HG03196 (cell line): ENCODE results near the gene CAMK1D.

Source experiments
- ATAC-seq: cut with Tn5 transposase; IDR thresholded peaks from one replicate; pipeline ENCODE4 v1.9.1; 2021; ENCODE audit not compliant: unreplicated experiment

The CAMK1D gene

DNA sequence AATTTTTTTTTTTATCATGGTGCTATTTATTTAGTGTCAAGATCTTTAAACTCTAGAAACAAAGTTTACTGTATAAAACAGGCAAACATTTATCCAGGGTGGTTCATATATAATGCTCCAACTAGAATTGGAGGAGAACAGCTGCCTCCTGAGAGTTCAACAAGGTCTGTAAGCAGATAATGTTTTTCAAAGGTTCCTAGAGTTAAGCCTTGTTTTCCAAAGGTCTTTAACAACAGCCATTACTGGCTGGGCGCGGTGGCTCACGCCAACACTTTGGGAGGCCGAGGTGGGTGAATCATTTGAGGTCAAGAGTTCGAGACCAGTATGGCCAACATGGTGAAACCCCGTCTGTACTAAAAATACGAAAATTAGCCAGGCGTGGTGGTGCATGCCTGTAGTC is 335.4 kb downstream of the CAMK1D start:
- no peak for ATAC-seq

DNA sequence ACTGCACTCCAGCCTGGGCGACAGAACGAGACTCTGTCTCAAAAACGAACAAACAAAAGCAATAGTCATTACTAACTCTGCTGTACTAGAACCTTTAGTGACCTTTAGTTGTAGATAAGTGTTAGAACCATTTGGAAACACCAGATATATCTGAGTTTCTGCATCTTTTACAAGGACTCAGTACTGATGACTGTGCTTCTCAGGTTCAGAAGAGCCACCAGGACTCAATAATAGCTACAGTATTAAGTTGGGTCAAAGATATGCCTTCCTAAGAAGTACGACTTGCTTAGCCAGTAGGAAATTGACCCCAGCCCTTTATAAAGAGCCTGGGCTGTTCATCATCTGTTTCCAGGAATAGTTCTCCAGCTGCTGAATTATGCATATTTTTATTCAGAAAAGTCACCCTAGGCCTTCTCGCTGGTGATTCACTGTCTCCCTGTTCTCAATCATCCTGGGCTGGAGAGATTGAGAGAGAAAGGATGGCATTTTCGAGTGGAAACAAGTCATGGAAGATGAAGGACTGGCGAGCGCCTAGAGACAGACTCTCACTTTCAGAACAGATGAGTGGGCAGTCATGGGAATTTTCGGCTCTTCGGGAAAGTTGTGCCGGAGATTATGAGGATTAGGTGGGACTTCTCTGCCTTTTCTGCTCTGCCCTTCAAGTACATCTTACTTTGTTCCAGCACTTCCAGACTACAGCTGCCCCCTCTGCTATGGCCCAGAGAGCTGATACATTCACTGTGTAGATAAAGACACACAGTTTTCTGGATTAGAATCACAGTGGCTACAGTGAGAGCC is 336.1 kb downstream of the CAMK1D start:
- ATAC-seq = no peak

DNA sequence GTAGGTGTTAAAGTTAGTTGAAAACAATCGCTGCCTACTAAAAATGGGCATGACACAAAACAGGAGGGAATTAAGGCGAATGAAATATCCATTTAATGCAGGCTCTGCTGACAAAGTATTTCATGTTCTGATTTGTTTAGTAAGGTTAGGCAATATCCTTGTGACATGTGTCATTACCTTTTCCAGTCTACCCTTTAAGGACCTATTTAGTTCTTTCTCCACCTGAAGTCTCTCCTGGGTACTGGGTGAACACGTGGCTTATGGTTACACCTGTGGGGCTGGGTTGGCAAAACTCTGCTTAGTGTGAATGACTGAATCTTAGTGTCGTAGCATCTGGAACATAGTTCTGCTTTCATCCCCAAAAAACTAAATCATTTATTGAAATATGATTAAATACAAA is 338.6 kb downstream of the CAMK1D start:
- ATAC-seq = no peak

DNA sequence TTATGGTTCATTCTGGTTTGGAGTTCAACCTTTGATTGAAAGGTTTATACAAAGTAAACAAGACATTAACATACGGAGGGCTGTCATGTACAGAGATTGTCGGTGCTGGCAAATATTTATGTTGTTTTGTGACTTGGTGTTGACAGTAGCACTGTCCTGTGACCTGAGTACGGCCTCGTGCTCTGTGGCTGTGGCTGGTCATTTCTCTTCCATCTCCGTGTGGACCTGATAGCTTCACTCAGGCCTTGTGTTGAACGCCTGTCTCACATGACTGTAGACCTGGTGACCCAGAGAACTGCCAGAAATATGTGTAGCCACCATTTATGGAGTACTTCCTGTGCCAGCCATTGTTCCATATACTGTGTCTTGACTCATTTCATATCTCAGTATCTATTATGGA is 340.5 kb downstream of the CAMK1D start:
- no peak for ATAC-seq

DNA sequence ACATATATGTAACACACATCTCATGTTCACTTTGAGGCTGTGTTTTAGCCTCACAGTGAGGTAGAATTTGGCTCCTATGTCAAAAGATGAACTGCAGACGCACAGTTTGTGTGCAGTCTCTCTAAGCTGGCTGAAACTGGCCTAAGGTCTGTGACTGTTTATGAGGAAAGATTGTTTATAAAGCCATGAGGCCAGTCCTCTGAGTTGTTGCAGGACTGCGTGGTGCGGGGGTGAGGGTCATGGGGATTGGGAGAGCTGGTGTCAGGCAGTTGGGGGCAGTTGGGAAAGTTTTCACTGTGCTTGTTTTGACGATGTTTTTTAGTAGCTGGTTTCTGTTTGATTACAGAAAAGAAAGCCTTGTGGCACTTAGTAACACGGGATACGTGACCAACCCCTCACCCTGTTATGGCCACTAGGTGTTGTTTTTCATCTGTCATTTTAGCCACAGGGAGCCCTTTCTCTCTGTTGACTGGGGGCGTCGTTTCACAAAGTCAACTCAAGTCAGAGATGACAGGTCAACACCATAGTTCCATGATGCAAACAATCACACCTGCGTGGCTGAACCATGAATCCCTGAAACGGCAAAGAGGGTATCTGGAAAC is 341.3 kb downstream of the CAMK1D start:
- ATAC-seq = no peak

DNA sequence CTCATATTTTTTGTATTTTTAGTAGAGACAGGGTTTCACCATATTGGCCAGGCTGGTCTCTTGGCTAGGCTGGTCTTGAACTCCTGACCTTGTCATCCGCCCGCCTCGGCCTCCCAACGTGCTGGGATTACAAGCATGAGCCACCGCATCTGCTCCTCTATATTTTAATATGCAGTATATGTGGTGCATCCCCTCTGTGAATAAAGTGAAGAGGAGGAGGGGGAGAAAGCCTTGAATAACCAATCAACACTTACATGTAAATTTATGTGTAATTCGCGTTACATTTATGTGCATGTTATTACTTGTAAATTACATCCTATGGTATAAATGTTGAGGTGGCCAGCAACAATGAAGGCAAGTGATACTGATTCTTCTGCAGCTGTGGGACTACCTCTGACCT is 342.2 kb downstream of the CAMK1D start:
- no peak for ATAC-seq

DNA sequence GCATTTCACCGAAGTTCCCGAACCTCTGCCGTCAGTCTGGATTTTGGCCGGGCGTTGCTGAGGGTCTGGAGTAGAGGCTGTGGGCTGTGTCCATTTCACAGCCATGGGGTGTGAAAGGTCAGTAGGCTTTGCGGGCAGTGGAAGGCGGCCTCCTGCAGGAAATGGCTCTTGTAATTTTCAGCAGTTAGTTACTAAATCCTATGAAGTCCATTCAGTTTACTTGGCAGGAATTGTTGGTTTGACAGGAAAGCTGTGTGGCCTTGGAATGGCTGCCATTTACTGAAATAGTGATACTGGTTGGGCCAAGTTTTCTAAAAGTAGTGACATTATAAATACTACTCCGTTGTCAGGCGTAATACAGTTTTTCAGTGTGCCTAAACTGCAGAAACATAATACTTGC is 348.4 kb downstream of the CAMK1D start:
- no peak for ATAC-seq

DNA sequence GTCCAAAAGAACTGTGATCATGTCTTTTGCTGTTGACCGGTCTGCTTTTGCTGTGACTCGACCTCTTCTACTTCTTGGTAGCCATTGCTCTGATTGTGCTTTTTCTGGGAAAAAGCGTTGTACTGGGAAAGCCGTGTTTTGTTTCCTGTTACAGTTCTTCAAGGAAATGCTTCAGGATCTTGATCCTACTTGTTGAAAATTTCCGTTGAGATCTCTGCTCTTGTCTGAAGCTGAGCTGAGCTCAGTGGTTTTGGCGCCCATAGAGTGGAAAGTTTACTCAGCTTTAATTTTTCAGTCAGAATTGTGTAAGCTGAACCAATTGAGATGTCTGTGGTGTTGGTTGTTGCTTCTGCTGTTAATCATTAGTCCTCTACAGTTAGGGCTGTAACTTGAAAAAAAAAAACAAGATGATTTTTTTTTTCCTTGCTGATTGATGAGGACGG is 349.9 kb downstream of the CAMK1D start:
- ATAC-seq = no peak

DNA sequence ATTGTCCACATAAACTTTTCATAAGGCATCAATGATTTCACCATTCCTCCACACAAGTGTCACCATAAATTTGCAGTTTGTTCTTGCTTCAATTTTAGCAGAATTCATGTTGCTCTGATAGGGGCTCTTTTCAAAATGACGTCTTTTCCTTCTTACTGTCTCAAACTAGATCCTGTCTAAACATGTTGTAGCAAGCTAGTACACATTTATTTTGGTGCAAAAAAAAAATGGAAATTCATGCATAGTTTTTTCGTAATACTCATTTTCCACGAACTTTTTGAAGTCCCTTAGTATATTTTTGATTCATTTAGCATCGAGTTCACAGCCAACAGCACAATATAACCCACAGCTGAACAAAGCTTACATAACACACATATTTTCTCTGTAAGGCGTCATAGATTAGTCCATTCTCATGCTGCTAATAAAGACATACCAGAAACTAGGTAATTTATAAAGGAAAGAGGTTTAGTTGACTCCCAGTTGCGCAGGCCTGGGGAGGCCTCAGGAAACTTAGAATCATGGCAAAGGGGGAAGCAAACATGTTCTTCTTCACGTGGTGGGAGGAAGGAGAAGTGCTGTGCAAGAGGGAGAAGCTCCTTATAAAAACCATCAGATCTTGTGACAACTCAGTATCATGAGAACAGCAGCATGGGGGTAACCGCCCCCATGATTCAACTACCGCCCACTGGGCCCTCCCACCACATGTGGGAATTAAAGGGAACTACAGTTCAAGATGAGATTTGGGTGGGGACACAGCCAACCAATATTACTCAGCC is 350.6 kb downstream of the CAMK1D start:
- no peak for ATAC-seq

DNA sequence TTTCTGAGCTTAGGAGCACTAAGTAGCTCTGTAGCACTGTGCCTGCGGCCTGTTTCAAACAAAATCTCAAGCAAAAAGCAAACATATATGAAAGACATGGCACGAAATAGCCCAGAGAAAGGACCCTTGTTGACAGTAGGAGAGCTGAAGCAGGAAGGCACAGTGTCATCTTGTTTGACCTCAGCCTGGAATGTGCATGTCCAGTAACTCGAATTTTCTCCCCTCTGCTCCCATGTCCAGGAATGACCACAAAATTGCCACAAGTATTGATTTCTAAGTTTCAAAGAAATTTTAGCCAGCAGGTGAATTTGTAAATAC is 351.2 kb downstream of the CAMK1D start:
- ATAC-seq = no peak

DNA sequence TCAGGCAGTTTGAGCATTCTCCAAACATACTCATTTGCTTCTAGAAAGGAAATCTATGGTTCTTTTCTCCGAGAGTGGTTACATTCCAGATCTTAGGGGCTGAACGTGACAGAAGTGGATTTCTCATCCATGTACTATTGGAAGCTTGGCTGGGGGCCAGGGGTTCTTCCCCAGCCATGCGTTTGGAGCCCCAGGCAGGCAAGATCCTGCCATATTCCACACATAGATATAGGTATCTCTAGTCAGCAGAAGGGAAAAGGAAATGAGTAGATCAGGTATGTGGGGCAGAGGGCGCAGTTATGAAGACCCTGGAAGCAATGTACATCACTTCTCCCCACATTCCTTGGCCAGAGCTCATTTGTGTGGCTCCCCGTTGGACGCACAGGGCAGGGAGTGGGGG is 352.3 kb downstream of the CAMK1D start:
- no peak for ATAC-seq

DNA sequence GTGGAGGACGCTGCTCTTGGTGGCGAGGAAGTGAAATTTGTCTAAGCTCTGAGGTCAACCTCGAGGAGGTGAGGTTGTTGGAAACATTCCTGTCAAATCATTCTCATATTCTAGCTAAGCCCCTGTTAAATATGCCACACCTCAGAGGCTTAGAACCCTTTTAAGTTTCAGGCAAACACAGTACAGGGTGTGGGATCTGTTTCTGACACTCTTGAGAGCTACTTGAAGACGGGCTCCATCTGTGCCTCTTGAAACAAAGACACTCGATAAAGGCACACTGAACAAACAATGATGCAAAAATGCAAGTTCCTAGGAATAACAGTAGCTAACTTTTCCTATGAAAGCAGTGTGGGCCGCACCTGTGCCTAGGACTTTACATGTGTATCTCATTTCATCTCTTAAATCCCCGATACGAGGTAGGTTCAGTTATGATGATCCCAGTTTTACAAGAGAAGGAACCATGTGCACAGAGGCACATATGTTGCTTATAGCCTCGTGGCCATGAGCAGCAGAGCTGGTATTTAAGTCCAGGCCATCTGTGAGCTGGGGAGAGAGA is 352.9 kb downstream of the CAMK1D start:
- ATAC-seq = no peak

DNA sequence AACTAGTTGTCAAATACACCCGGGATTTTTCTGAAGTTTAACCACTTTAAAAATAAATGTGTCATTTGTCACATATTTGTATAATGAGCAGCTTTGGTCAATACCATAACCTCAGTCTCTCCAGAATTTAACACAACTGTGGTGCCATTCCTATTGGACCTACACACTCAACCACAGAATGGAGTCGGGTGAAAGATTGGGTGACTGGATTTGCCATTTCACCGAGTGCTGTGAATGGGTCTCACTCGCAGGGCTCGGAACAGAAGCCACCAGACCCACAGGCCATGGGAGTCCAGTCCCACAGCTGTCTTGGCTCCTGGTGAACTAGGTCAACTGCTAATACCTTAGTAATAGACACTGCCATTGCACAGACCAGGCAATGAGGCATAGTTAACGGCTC is 353.8 kb downstream of the CAMK1D start:
- no peak for ATAC-seq

DNA sequence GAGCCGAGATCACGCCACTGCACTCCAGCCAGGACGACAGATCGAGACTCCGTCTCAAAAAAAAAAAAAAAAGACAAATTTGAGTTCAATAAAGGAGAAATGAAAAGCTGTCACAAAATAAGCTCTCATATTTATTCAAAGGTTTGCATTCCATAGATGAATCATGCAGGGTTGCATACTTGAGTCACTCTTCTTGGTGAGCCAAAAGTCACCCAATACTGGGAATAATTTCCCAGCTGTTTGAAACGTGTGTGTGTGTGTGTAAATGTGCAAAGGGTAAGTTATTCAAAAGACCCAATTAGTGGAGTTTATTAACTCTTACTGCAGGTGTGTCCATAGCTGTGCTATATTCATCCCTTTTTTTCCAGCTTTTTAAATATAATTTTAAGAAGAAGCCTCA is 354.5 kb downstream of the CAMK1D start:
- ATAC-seq = no peak

DNA sequence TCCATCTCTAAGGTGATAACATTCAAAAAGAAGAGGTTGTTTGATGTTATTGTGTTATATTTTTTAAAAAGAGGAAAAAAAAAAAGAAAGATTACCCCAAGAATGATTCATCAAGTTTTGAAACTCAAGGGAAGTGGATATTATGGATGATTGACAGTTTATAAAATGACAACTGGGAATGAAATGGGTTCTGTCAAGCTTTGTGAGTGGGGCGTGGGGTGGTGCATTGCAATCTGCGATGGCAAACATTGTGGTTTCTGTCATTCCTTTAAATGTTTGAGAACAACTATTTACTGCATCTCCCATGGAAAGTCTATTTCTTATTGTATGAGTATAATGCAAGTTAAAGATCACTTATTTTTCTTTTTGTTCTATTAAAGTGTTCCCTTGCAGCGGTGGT is 355.1 kb downstream of the CAMK1D start:
- no peak for ATAC-seq

DNA sequence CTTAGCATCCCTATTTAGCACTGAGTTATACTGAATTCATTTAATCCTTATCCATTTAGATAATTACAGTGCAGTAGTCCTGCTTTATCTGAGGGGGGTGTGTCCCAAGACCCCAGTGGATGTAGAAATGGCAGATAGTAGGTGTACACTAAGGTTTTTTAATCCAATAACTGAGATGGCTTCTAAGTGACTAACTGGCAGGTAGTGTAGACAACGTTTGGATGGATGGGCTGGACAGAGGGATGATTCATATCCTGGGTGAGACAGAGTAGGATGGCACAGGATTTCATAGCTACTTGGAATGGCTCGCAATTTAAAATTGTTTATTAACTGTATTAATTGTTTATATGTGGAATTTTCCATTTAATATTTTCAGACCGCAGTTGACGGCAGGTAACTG is 356.6 kb downstream of the CAMK1D start:
- no peak for ATAC-seq

DNA sequence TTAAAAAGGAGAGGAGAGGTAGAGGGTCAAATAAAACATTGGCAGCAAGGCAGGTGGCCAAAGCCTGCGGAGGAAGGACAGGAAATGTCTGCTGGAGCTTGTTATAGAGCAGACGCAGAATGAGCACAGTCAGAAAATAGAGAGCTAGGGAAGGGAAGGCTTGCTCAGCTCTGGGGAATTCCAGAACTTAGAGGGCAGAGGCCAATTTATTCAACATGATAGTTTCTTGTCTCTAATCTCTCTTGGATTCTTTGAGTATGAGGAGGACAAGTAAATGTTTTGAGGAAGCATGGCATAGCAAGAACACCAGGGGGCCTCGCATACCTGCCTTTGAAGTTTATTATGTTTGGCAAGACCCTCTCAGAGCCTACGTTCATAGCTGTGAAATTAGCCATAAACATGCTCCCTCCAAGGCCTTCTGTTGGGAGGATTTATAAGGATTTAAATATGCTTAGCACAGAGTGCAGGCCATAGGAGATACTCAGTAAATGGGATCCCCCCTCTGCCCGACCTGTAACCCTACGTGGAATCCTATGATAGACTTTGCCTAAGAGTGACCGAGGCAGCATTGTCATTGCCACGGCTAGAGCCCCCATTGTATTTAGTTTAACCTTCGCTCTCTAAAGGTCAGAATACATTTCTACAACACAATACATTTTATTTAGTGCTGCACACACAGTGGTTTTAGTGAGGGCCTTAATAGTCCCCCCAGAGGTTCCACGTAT is 358.3 kb downstream of the CAMK1D start:
- ATAC-seq = no peak

DNA sequence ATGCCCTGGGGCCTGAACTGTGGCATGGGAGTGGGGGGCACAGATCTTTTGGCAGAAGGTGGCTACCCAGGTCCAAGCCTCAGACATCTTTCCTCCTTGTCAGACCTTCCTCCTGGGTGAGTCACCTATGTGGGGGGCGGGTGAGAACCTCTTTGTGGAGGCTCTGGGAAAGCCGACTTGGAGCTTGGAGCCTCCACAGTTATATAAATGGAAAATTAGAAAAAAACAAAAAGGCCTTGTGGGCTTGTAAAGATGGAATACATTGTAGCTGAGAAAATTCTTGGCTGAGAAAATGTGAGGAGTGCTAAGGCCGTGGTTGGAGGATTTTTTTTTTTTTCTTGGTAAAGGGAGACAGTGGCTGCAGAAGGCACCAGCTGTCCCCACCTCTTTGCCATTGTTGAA is 359.7 kb downstream of the CAMK1D start:
- no peak for ATAC-seq

DNA sequence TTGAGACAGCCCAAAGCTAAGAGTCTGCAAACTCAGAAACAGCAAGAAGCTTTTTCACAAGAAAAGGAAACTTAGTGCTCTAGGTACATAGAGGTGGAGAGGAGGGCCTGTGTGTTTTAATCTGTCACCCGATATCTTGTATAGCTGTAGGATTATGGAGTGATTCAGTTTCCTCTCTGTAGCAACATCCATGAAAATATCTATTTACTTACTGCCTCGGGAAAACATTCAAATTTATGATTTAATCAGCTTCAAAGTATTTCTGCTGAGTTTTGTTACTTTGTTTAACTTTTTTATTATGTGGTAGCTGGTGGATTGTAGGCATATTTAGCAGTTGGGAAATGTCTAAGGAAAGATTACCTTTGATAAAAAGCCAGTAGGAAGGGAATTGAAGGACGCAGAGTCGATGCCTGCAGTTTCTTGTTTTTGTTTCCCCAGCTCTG is 360.2 kb downstream of the CAMK1D start:
- ATAC-seq = no peak

DNA sequence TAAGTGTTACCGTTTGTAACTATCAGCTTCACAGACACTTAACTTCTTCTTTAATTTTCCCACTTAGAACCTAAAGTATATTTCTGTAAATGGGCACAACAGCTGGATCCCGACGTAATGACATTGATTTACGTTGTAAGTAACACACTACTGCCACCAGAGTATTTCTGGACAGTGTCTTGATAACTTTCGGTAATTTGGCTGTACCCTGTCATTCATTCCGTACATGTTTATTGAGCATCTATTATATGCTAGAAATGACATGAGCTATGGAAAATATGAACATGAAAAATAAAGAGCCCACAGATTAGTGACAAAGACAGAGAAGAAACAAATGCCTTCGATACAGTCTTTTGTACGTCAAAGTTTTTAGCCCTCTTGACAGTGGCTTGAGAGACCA is 360.8 kb downstream of the CAMK1D start:
- no peak for ATAC-seq
